Head of caudate nucleus (tissue), 42 donors: ENCODE data around the gene NCAPD3.
"Not testable (repeated sequence)": the region's sequence is repeated elsewhere in the genome, so short reads cannot be mapped to it uniquely, and the experiment has no call there.

Experiments
- DNase-seq, 42 donors: peaks; one replicate each; pipeline versions ENCODE4 v3.0.0 to v3.0.0-alpha.2; 2020 to 2021; ENCODE audit warnings: mixed read lengths in 7 of 42
- intact Hi-C: fragments of 100-400 bp; cut with DNase I; formaldehyde crosslinking; loops from one replicate; pipeline ENCODE4 v1.15.0; 2022

NCAPD3 gene

DNA sequence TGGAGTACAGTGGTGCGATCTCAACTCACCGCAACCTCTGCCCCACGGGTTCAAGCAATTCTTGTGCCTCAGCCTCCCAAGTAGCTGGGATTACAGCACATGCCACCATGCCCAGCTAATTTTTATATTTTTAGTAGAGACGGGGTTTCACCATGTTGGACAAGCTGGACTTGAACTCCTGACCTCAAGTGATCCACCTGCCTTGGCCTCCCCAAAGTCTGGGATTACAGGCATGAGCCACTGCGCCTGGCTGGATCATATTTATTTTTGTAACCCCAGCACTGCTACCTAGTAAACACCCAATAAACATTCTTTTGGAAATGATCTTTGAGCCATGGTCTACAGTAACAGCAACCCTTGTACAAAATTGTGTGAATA is 31.4 kb upstream of the NCAPD3 start:
- DNase-seq, intact Hi-C loops: not testable (repeated sequence)

GRCh38 chr11:134254433-134255183 is 30.8 kb upstream of the NCAPD3 start:
- no peak for DNase-seq
- intact Hi-C loops, result no loop called here

DNA sequence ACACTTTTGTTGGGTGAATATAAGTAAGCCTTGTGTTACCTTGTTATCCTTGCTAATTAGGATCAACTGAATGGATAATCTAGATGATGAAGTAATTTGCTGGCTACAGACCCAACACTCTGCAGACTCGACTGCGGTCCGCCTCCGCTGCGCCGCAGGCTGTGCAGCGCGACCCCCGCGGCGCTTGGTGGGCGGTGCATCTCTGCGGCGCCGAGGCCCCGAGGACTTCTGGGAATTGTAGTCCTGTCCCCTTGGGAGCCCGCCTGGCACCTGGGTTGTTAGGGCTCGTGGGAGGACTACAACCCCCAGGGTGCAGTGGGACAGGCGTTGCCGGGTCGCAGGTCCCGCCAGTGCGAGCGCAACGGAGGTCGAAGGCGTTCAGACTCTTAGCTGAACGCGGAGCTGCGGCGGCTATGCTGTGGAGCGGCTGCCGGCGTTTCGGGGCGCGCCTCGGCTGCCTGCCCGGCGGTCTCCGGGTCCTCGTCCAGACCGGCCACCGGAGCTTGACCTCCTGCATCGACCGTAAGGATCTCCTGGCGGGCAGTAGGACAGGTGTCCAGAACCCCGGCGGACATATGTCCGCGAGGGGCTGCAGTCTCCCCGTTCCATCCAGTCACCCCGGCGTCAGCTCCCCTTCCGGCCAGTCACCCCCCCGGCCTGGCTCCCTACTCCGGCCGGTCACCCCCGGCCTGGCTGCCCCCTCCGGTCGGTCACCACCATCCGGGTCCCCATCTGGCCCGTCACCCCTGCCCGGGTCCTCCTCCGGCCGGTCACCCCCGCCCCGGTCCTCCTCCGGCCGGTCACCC is 29.6 kb upstream of the NCAPD3 start, which contains the start of the genes ACAD8 and THYN1:
Gene ACAD8 (plus strand): TSS at position 381 of the 806 bp plus-strand sequence. CDS start 33 bp downstream, at position 414.
Gene THYN1 (minus strand): TSS at position 165 of the 806 bp plus-strand sequence. CDS start 470 bp downstream, outside the sequence.
- intact Hi-C loops, result no loop called here
- peak; percentile 97 to 99 (median 98) for DNase-seq

DNA sequence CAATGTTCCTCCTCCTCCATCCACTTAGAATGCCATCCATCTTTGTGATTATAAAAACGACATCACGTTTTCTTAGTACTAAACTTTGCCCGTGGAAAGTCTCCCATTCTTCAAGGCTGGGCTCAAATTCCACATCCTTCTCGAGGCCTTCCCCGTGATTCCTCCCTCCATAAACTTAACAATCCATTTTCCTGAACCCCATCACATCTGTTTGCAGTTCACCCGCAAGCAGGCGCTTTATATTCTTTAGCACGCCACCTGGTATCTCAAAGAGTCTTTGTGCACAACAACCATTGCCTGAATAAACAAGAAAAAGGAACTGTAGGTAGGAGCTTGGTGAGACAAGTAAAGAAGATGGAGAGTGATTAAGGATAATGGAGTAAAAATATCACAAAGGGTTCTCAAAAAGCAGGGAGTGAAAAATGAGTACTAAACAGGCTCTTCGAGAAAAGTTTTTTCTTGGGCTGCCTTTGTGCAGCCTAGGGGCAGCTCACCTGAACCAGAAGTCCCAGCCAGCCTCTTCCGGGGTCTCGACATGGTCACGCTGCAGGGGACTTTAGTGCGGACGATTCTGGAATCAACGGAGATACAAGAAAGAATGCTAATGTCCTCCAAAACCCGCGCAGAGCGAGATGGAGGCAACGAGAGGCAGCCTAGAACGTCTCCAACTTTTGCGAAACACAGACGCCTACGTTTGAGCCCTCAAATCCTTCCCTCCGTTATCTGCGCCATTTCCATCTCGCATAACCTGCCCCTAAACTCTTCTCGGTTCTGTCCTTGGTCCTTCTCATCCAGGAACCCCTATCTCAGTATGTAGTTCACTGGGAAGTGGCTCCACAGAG is 28.8 kb upstream of the NCAPD3 start:
- peak in 26 of 42 donors; percentile 13 to 67 (median 42) for DNase-seq
- intact Hi-C loops, result no loop called here

- intact Hi-C loops, result no loop called here
- DNase-seq, result no peak
Observed at GRCh38 chr11:134250675-134251074, 26.9 kb upstream of the NCAPD3 start.

DNA sequence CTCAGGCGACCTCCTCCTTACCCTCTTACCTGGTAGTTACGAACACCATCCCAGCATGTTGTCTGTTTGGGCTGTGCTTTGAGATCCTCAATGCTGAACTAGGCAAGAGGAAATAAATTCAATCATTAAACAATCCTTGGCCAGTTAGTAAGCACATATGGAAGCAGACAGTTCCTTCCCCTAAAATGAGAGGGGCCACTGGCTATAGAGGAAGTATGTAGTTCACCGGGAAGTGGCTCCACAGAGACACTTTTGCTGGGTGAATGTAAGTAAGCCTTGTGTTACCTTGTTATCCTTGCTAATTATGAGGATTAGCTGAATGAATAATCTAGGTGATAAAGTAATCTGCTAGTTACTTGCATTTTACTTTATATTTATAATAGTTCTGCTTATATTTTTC is 26.5 kb upstream of the NCAPD3 start:
- no peak for DNase-seq
- intact Hi-C loops, result no loop called here

- peak in 1 of 42 donors; percentile 21 for DNase-seq
- intact Hi-C loops, result no loop called here
Observed at GRCh38 chr11:134248910-134249480, 25.2 kb upstream of the NCAPD3 start.

DNA sequence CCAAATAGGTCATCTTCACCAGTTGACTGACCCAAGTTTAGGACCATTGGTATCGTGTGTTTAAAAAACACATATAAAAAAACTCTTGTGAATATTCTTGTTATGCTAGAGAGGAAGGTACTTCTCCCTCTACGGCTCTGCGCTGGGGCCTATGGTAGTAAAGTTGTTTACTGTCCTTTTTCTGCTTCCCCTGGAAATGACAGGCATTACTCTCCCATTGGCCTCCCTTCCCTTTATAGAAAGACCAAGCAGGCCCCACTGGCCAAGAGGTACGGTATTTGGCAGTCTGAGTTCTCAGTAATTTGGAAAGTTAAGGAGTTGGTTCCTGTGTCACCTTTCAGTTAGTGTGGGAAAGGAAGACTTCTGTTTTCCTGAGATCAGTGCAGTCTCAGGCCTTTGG is 22.9 kb upstream of the NCAPD3 start:
- DNase-seq, result no peak
- intact Hi-C loops, result no loop called here

- no peak for DNase-seq
- intact Hi-C loops, result no loop called here
Observed at GRCh38 chr11:134246100-134246499, 22.3 kb upstream of the NCAPD3 start.

GRCh38 chr11:134245434-134245833 is 21.7 kb upstream of the NCAPD3 start:
- intact Hi-C loops, result no loop called here
- DNase-seq, result no peak

- DNase-seq, result no peak
- intact Hi-C loops, result no loop called here
Observed at GRCh38 chr11:134244593-134244992, 20.8 kb upstream of the NCAPD3 start.

- no peak for DNase-seq
- intact Hi-C loops, result no loop called here
Observed at GRCh38 chr11:134243913-134244312, 20.1 kb upstream of the NCAPD3 start.

GRCh38 chr11:134242376-134242775 is 18.6 kb upstream of the NCAPD3 start:
- intact Hi-C loops, result no loop called here

DNA sequence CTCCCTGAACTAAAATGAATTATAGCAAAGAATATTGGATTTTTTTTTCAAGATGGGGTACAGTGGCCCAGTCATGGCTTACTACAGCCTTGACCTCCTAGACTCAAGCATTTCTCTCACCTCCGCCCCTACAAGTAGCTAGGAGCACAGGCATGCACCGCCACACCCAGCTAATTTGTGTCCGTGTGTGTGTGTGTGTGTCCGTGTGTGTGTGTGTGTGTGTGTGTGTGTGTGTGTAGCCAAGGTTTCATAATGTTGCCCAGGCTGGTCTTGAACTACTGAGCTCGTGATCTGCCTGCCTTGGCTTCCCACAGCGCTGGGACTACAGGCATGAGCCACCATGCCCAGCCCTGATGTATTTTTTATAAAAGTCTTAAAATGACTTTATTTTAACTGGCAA is 16.8 kb upstream of the NCAPD3 start:
- intact Hi-C loops, result no loop called here
- no peak for DNase-seq

More at GRCh38 chr11:134242376-134242775, 18.6 kb upstream of the NCAPD3 start:
- DNase-seq, result no peak

GRCh38 chr11:134238956-134239355 is 15.2 kb upstream of the NCAPD3 start:
- intact Hi-C loops, result no loop called here
- peak in 1 of 42 donors; percentile 4 for DNase-seq

DNA sequence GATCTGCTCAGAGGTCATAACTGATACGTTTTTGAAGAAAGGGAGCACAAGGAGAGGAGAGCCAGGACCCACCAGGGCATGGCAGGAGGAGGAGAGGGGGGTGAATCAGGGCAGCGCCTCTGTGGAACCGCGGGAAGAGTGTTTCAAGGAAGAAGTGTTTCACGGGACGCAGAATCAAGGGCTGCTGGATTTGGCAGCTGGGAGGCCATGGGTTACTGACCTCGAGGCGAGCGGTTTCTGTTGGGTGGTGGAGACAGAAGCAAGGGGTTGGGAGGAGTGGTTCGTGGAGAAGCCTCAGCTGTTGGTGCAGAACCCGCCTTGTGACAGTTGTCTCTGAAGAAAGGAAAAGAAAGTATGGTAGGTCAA is 13.8 kb upstream of the NCAPD3 start:
- intact Hi-C loops, result no loop called here
- DNase-seq, result peak in 2 of 42 donors; percentile 4 to 12

DNA sequence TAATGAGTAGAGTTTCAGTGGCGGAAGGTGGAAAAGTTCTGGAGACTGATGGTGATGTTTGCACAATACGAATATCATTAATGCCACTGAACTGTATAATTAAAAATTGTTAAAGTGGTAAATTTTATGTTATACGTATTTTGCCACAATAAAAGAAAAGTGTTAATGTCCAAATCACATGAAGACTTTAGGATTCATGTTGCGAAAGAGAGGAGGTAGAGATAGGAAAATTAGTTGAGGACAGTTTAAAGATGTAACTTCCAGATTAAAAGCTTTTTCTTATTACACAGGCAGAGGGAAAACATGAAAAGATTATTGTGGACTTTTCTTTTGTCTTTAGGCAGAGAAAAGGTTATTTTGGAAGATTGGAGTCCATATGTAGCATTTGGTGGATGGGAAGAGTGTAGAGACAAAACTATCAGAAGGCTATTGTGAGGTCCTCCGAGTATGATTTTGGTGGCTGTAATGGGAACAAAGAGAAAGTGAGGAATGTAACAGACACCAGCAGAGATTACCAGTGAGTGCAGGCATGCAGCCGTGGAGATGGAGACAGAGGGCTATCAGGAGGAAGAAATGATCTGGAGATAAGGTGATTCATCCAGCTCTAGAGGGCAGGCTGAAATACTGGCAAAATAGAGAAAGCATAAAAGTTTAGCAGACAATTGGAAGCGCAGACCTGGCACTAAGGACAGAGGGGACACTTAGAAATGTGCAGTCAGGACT is 13.2 kb upstream of the NCAPD3 start:
- DNase-seq, result no peak
- intact Hi-C loops, result no loop called here

GRCh38 chr11:134235399-134235798 is 11.6 kb upstream of the NCAPD3 start:
- intact Hi-C loops, result no loop called here
- DNase-seq, result peak in 1 of 42 donors; percentile 8
